Measurements from ENCODE around the gene APOBEC4.
"Not testable (repeated sequence)": the region's sequence is repeated elsewhere in the genome, so short reads cannot be mapped to it uniquely, and the experiment has no call there.

DNA sequence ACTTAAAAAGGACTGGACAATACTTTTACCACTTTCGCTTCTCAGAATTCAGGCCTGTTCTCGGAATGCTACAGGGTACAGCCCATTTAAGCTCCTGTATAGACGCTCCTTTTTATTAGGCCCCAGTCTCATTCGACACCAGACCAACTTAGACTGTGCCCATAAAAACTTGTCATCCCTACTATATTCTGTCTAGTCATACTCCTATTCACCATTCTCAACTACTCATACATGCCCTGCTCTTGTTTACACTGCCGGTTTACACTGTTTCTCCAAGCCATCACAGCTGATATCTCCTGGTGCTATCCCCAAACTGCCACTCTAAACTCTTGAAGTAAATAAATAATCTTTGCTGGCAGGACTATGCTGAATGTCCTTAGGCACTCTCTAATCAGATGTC, 34.9 kb downstream of the APOBEC4 start:
- TF ChIP-seq BHLHE40 (IDR thresholded peaks at IDR 0.05; ENCODE audit: borderline replicate concordance); HDGF (IDR thresholded peaks at IDR 0.05; ENCODE audit: borderline replicate concordance); FOXA1 (IDR thresholded peaks at IDR 0.05); L3MBTL2 (conservative IDR thresholded peaks at IDR 0.05); LEF1 (IDR thresholded peaks at IDR 0.05; ENCODE audit: borderline replicate concordance); FOXK2 (IDR thresholded peaks at IDR 0.05): not testable (repeated sequence)
